ENCODE measurements around the gene DMRT2.

Gene DMRT2

GRCh38 chr9:1047591-1048230 is 2.4 kb upstream of the DMRT2 start:
- no peak for DNase-seq (ENCODE audit: low read depth, low spot score)

- no peak for DNase-seq (ENCODE audit: low read depth, low spot score)
These were observed 1.9 kb upstream of the DMRT2 start for GRCh38 chr9:1048231-1048619.

GRCh38 chr9:1048811-1049210 is 1.3 kb upstream of the DMRT2 start:
- DNase-seq (ENCODE audit: low read depth, low spot score): no peak

DNA sequence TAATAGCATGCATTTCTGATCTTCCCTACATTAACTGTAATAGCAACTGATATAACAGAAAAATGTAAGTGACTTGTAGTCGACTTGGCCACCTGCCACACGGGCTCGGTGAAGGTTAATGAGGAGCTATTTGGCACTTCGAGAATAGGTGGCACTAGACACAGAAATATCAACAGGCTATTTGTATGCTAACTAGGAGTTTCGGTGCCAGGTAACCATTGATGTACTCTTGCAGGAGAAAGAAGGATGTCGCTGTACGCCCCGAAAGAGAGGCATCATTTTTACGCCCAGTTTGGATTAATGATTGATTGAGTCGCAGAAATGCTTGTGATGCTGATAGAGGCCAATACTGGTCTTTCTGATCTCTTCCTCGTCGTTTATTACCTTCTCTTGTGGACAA is 516 bp upstream of the DMRT2 start:
- no peak for DNase-seq (ENCODE audit: low read depth, low spot score)

DNA sequence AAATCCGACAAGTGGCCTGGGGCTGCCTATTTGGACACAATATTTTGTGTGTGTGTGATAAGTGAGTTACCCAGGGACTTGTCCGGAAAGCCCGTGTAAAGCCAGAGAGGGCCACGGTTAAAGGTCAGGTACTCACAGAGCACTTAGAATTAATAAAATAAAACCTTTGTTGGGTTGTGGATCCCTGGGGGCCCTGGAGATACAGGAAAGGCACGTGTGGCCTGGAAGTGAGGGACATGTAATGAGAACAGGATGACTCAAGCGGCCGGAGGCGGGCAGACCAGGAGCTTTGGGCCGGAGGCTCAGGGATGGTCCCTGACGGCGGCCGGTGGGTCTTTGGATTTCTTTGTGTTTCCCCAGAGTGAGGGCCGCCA is 1.0 kb downstream of the DMRT2 start:
- no peak for DNase-seq (ENCODE audit: low read depth, low spot score)

DNA sequence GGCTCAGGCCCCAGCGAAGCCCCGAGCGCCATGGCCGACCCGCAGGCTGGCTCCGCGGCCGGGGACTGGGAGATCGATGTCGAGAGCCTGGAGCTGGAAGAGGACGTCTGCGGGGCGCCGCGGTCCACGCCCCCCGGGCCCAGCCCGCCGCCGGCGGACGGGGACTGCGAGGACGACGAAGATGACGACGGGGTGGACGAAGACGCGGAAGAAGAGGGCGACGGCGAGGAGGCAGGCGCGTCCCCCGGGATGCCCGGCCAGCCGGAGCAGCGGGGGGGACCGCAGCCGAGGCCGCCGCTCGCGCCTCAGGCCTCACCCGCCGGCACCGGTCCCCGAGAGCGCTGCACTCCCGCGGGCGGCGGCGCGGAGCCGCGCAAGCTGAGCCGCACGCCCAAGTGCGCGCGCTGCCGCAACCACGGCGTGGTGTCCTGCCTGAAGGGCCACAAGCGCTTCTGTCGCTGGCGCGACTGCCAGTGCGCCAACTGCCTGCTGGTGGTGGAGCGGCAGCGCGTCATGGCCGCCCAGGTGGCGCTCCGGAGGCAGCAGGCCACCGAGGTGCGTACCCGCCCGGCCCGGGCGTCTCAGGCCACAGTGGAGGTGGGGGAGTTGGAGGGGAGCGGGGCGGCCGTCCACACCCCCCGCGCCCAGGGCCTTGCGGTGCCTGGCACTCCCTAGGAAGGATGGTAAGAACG is 1.6 kb downstream of the DMRT2 start:
- no peak for DNase-seq (ENCODE audit: low read depth, low spot score)

GRCh38 chr9:1052365-1053281 is 2.5 kb downstream of the DMRT2 start:
- DNase-seq (ENCODE audit: low read depth, low spot score): no peak

DNA sequence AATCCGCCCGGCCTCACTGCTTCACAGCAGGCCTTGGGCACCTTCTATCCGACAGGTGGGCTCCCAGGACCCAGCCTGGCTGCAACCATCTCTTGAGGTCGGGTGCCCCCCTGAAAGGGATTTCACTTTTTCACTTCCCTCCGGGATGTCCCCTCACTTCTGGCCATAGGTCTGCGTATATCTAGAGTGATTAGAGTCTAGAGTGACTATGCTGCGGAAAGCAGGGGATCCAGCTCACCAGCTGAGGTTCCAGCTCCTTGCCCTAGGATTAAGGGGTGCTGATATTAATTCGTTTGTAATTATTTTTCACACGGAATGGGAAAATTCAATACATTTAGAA is 3.1 kb downstream of the DMRT2 start:
- no peak for DNase-seq (ENCODE audit: low read depth, low spot score)

- no peak for DNase-seq (ENCODE audit: low read depth, low spot score)
These were observed 3.8 kb downstream of the DMRT2 start for GRCh38 chr9:1053986-1054425.

DNA sequence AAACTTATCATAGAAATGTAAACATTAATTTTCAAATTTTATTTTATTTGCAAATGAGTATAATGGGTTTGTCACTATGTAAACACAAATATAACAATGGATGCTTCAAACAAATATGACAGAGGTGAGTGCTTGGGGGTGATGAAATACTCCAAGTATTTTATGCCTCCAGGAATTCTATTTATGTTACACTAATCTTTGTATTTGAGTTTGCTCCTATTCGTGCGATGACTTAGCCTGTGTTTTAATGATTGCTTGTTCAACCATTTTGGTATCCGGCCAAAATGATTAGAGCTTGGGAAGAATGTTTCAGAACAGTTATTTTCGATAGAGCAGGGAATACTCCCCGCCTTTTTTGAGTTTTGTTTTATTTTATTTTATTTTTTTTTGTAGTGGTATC is 5.0 kb downstream of the DMRT2 start:
- DNase-seq (ENCODE audit: low read depth, low spot score): no peak

DNA sequence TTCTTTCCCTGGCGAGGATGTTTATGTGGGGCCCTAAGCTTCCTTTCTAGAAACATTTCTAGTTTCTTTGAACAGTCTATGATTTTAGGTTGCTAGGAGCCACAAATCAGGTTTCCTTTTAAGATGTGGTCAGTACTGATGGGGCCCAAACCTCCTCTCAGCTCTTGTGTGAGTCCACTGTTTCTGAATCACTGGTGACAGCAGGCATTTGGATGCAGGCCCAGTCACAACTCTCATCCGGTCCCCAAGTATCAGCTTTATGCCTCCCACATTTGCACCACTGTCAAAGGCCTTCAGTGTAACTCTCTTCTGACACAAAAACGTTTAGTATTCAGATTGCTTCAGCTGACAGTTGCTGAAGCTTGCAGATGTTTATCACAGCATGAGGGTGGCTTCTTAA is 7.8 kb downstream of the DMRT2 start:
- DNase-seq (ENCODE audit: low read depth, low spot score): no peak

GRCh38 chr9:1058826-1059487 is 8.8 kb downstream of the DMRT2 start:
- no peak for DNase-seq (ENCODE audit: low read depth, low spot score)

DNA sequence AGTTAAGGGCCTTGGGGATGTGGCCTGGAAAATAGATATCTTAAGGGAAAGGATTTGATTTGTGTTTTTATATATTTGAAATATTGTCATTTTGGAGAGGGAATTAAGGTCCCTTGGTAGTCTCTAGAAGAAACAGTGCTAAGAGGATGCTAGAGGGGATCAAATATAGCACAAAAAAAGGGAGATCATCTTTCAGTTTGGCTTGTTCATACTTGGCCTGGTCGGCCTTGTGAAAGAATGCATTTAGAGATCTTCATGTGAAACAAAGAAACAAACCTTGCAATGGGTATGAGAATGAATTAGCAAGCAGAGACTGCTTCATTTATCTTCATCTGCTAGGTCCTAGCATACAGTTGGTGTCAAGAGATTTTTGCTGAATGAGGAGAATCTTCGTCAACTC is 15.0 kb downstream of the DMRT2 start:
- no peak for DNase-seq (ENCODE audit: low read depth, low spot score)

DNA sequence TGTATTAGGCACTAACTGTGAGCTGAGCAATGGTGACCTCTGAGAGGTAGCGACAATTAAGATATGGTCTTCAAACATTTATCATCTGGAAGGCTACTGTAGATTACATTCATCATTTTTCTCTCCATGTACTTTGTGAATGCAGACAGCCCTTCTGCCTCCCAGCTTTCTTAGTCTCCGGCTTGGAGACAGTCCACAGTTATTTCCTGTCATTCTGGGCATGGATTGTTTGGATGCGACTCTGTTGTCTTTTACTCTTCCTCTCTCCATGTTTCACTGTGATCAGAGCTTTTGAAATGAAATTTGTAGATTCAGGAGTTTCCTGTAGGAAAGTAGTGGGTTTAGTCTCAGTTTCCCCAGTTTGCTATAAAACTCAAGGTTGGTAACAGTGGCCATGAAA is 20.5 kb downstream of the DMRT2 start:
- DNase-seq (ENCODE audit: low read depth, low spot score): no peak

- DNase-seq (ENCODE audit: low read depth, low spot score): no peak
These were observed 21.6 kb downstream of the DMRT2 start for GRCh38 chr9:1071730-1072129.

DNA sequence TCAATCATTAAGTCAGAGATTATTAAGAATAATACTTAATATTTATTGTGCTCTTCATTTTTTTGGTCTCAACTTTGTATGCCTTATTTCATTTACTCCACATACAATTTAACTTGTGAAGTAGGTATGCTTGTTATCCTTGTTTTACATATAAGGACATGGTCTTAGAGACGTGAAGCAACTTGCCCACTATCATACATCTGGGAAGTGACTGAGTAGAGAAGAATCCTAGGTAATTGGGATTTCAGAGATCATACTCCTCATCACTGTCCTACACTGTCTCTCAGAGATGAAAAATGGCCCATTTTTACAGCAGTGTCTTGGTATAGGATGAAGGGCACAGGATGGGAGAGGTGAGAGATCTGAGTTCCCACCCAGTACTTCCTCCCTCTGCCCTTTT is 23.3 kb downstream of the DMRT2 start:
- no peak for DNase-seq (ENCODE audit: low read depth, low spot score)

- DNase-seq (ENCODE audit: low read depth, low spot score): no peak
These were observed 27.5 kb downstream of the DMRT2 start for GRCh38 chr9:1077616-1078015.

- DNase-seq (ENCODE audit: low read depth, low spot score): no peak
These were observed 33.3 kb downstream of the DMRT2 start for GRCh38 chr9:1083325-1083913.

DNA sequence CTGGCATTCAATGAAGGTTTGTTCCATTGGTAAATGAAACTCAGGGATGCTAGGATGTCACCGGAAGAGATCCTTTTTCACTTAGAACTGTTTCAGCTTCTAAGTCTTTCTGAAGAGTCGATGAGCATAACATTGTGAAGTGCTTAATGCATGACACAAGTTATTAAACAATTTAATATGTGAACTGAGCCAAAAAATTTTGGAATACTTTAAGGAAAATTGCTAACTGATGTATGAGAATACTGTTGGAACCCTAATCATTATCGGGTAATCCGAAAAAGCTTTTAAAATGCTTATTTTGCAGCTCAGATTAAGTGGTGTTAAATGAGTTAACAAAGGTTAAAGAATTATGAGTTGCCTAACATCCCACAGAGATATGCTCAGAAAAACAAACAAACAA is 34.9 kb downstream of the DMRT2 start:
- no peak for DNase-seq (ENCODE audit: low read depth, low spot score)

DNA sequence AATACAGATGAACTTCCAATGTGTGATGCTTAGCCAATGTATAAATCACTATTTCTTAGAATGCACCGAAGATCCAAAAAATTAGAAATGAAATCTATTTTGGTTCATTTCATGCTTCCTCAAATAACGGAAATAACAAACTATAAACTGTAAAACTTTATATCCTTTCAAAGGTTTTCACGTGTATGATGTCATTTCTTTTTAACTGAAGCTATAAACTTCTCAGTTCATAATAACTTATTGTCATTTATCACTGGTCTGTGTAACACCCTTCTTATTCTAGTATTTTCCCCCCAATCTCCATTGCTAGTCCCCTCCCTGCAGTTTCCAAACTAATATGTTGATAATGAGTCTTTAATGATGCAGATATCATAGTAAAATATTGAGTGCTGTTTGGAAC is 36.4 kb downstream of the DMRT2 start:
- no peak for DNase-seq (ENCODE audit: low read depth, low spot score)

DNA sequence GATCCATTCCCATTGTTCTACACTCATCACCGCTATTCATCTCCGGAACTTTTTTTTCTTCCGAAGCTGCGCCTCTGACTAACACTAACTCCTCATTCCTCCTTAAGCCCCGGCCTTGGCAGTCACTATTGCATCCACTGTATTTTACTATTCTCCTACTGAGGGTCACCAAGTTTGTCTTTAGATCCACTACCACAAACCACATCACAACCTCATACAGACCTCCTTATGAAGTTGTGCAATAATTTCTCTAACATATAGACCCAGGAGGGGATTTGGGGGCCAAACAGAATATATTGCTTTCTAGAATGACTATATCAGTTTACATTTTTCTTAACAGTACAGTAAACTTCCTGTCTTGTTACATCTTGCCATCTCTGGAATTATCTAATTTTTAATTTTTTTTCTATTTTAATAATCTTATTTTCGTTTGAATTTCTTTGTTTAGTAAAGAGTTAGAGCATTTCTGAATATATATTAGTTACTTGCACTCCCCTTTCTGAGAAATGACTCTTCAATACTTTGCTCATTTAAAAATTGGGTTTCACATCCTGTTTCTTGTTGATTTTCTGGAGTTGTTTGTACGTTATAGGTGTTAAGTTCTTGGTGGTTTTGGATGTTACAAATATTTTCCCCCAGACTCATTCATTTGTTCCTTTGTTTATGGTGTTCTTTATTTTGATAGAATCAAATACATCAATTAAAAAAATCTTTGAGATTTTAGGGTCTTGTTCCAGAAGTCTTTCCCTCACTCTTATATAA is 37.1 kb downstream of the DMRT2 start:
- no peak for DNase-seq (ENCODE audit: low read depth, low spot score)

All from iPS DF 19.7 (cell line).